HL-60 (cell line): Measurements from ENCODE around the gene PGAM5.

Experiments used
- CTCF ChIP-seq: IDR thresholded peaks from one replicate; pipeline ENCODE4 v1.5.1; 2011; ENCODE audit warnings: low read length, control low read depth, inconsistent platforms; ENCODE audit not compliant: insufficient read depth
- GABPA ChIP-seq: IDR thresholded peaks from 2 replicates; pipeline ENCODE4 v1.6.1; 2012; ENCODE audit warnings: low read depth
- POLR2AphosphoS5 ChIP-seq: IDR thresholded peaks from 2 replicates; pipeline ENCODE4 v1.6.1; 2012; ENCODE audit warnings: low read depth

- TF ChIP-seq CTCF (no peak), POLR2AphosphoS5 (peak; percentile 82), GABPA (no peak)
Measured at GRCh38 chr12:132771126-132771838, 60.6 kb downstream of the PGAM5 start.
